Osteoblast (primary cell): ENCODE results near the gene NTRK3. TPM values are rescaled to one million over a fixed set of nuclear protein-coding genes. Genes with fewer than 3 reads are reported as not detected.

Experiments
- DNase-seq: peaks from one replicate; pipeline ENCODE4 v3.0.0; 2011; ENCODE audit warnings: low spot score, mixed read lengths; ENCODE audit not compliant: insufficient read length; ENCODE audit errors: missing footprints
- H2AFZ ChIP-seq: 2 replicates; pipeline ENCODE4 v1.6.0; 2011; ENCODE audit warnings: mild to moderate bottlenecking, low read length
- H3K27ac ChIP-seq: 2 replicates; pipeline ENCODE4 v1.5.1; 2011; ENCODE audit warnings: mild to moderate bottlenecking, low read depth, low read length, moderate library complexity
- H3K27me3 ChIP-seq: 2 replicates; pipeline ENCODE4 v1.6.0; 2012; ENCODE audit warnings: mild to moderate bottlenecking, control low read depth, inconsistent platforms, low read length, moderate library complexity; ENCODE audit not compliant: insufficient read depth
- H3K36me3 ChIP-seq: 2 replicates; pipeline ENCODE4 v1.5.1; 2011; ENCODE audit warnings: mild to moderate bottlenecking, low read length, control low read depth, moderate library complexity; ENCODE audit not compliant: insufficient read depth
- H3K4me1 ChIP-seq: 2 replicates; pipeline ENCODE4 v1.5.1; 2011; ENCODE audit warnings: mild to moderate bottlenecking, low read length, control low read depth, moderate library complexity; ENCODE audit not compliant: insufficient read depth
- H3K4me2 ChIP-seq: 2 replicates; pipeline ENCODE4 v1.6.0; 2011; ENCODE audit warnings: mild to moderate bottlenecking, low read length; ENCODE audit not compliant: insufficient read depth
- H3K4me3 ChIP-seq: fragments of 200-600 bp; sonication (generic); 3 replicates; pipeline ENCODE4 v1.5.1; 2012; ENCODE audit warnings: mild to moderate bottlenecking, low read length, inconsistent platforms; ENCODE audit not compliant: insufficient read depth
- H3K79me2 ChIP-seq: 2 replicates; pipeline ENCODE4 v1.6.0; 2012; ENCODE audit warnings: mild to moderate bottlenecking, low read length, control low read depth, inconsistent platforms; ENCODE audit not compliant: insufficient read depth
- H3K9me3 ChIP-seq: 2 replicates; pipeline ENCODE4 v1.5.1; 2011; ENCODE audit warnings: low read depth, low read length, control low read depth
- H4K20me1 ChIP-seq: 2 replicates; pipeline ENCODE4 v1.6.0; 2012; ENCODE audit warnings: mild to moderate bottlenecking, low read length, control low read depth; ENCODE audit not compliant: insufficient read depth
- total RNA-seq: library from RNA; depleted of rRNA; stranded (reverse); fragments of >200 nt; gene quantifications from 2 replicates; pipeline ENCODE4 v1.2.3, GENCODE V29; 2012
- TF ChIP-seq, protein P1 (sequence below): IDR thresholded peaks from 2 replicates; pipeline ENCODE4 v1.5.1; 2011; ENCODE audit warnings: mild to moderate bottlenecking, low read depth, low read length, moderate library complexity; ENCODE audit errors: extremely low read depth

Gene NTRK3
- total RNA-seq, 1 donor, result 0.72 TPM

DNA sequence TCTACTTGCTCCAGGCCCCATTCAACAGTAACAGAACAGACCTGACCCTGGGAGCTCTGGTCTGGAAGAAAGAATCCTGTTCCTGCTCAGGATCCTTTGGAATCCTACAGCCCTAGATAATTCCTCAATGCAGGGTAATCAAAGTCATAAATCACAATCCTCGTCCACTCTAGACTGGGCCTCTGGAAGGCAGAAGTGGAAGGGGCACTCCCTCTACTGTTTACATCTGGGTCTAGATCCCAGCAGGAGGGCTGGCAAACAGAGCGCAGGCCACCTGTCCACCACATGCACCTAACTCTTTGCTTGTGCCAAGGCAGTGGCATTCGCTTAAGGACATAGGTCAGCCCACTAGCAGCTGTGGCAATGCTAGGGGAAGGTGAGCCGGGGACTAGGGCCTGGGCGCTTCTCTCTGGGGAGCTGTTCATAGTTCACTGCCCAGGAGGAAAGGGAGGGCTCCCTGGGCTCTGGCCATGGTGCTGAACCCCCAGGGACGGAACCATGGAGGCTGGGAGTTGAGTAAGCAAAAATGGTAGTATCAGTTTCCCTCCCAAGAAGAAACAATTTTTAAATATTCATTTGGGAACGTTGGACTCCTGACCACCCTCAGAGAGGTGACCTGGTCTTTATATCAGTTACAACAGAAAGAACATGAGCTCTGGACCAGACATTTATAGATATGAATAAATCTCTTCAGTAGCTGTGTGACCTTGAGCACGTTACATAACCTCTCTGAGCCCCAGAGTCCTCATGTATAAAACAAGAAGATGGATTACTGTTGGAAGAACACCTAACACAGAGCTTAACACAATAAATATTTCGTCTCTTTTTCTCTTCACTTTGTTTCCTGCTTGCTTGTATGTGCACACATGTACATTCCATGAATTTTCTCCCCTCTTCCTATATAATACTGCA lies 90.2 kb downstream of the NTRK3 start:
- H4K20me1 ChIP-seq, result no peaks in the 10 kb centered on the region
- no peak overlapping the region for H2AFZ ChIP-seq
- no peaks in the 10 kb centered on the region for H3K4me1 ChIP-seq

DNA sequence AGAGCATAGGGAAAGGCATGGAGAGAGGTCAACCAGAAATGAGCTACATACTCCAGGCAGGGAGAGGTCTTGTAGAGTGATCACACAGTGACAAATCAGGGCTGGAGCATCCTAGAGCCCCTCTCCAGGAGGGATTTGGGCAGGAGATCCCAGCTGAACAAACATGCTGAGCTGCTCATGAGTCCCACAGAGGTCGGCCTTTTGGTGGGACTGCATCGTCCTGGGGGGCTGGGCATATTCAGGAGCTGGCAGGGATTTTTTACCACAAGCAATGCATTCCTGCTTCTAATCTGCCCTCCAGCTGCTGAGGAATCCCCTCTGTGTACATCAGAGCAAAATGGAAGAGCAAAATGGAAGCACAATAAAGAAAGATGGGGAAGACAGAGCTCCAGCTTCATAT lies 94.9 kb downstream of the NTRK3 start:
- TF ChIP-seq, protein P1, sequence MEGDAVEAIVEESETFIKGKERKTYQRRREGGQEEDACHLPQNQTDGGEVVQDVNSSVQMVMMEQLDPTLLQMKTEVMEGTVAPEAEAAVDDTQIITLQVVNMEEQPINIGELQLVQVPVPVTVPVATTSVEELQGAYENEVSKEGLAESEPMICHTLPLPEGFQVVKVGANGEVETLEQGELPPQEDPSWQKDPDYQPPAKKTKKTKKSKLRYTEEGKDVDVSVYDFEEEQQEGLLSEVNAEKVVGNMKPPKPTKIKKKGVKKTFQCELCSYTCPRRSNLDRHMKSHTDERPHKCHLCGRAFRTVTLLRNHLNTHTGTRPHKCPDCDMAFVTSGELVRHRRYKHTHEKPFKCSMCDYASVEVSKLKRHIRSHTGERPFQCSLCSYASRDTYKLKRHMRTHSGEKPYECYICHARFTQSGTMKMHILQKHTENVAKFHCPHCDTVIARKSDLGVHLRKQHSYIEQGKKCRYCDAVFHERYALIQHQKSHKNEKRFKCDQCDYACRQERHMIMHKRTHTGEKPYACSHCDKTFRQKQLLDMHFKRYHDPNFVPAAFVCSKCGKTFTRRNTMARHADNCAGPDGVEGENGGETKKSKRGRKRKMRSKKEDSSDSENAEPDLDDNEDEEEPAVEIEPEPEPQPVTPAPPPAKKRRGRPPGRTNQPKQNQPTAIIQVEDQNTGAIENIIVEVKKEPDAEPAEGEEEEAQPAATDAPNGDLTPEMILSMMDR, result no peak
- Histone ChIP-seq H3K36me3 (no peaks in the 10 kb centered on the region), H3K4me1 (no peaks in the 10 kb centered on the region), H2AFZ (no peak overlapping the region), H3K79me2 (no peaks in the 10 kb centered on the region), H3K9me3 (no peaks in the 10 kb centered on the region), H3K27me3 (no peaks in the 10 kb centered on the region), H3K4me2 (no peak overlapping the region), H3K27ac (no peak overlapping the region), H4K20me1 (no peaks in the 10 kb centered on the region), H3K4me3 (no peak overlapping the region)
- no peak for DNase-seq

More for the DNA sequence above, 90.2 kb downstream of the NTRK3 start:
- Histone ChIP-seq H3K4me2 (no peak overlapping the region), H3K27ac (no peak overlapping the region), H3K36me3 (no peaks in the 10 kb centered on the region), H3K9me3 (no peaks in the 10 kb centered on the region), H3K79me2 (no peaks in the 10 kb centered on the region), H3K27me3 (no peaks in the 10 kb centered on the region), H3K4me3 (no peak overlapping the region)
- TF ChIP-seq, protein P1, result no peak
- DNase-seq, result no peak

DNA sequence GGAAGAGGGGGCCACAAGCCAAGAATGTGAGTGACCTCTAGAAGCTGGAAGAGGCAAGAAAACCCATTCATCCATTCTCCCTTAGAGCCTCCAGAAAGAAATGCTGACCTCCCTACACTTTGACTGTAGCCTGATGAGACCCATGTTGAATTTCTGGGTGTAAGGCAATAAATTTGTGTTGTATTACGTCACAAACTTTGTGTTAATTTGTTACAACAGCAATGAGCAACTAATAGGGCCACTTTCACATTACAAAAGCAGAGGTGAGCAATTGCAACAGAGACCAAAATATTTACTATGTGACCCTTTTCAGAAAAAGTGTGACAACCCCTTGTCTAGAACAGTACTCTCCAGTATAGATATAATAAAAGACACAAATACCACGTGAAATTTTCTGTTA lies 101.2 kb downstream of the NTRK3 start:
- no peak overlapping the region for H2AFZ ChIP-seq
- no peak overlapping the region for H3K4me3 ChIP-seq
- TF ChIP-seq, protein P1, result no peak
- no peaks in the 10 kb centered on the region for H3K79me2 ChIP-seq
- no peak overlapping the region for H3K4me2 ChIP-seq
- no peak for DNase-seq
- H3K36me3 ChIP-seq, result no peaks in the 10 kb centered on the region
- H3K27me3 ChIP-seq, result no peaks in the 10 kb centered on the region
- no peaks in the 10 kb centered on the region for H4K20me1 ChIP-seq
- no peak overlapping the region for H3K27ac ChIP-seq
- H3K4me1 ChIP-seq, result no peaks in the 10 kb centered on the region
- H3K9me3 ChIP-seq, result no peaks in the 10 kb centered on the region

DNA sequence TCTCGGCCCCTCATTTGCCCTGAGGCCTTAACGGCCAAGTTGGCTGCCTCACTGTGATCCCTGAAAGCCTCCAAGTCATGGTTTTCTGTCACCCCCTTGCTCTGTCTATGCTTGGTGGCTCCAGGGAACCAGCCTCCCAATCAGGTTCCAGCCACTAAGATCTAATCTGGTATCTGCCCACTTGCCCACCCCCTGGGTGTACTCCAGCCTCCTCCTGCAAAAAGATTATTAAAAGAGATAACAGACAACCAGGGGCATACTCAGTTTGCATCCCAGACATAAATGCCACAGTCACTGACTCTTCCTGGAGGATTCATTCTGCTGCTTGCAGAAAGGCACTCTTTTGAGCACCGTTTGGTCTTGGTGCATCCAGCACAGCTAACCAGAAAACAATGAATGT lies 103.9 kb downstream of the NTRK3 start:
- H3K9me3 ChIP-seq, result no peaks in the 10 kb centered on the region
- H3K4me2 ChIP-seq, result no peak overlapping the region
- TF ChIP-seq, protein P1, result no peak
- no peaks in the 10 kb centered on the region for H3K4me1 ChIP-seq
- H3K27me3 ChIP-seq, result no peaks in the 10 kb centered on the region
- DNase-seq, result no peak
- no peak overlapping the region for H2AFZ ChIP-seq
- no peaks in the 10 kb centered on the region for H3K36me3 ChIP-seq
- H3K79me2 ChIP-seq, result no peaks in the 10 kb centered on the region
- no peak overlapping the region for H3K4me3 ChIP-seq
- H3K27ac ChIP-seq, result no peak overlapping the region
- H4K20me1 ChIP-seq, result no peaks in the 10 kb centered on the region
